Measurements from ENCODE around the gene UPP1. TPM values are rescaled to one million over a fixed set of nuclear protein-coding genes. Genes with fewer than 3 reads are reported as not detected.

UPP1 gene
- total and polyA plus RNA-seq, 2 of the 13 experiments (the other 11 are each of a cell fraction or from before 2014, with no cell fraction given): 5.7 to 9.8 TPM

GRCh38 chr7:48154792-48155413 is 65.8 kb downstream of the UPP1 start (continued):
- no peak for TF ChIP-seq CSRNP1 (CRISPR knock-in tag; IDR thresholded peaks at IDR 0.05)
- TF ChIP-seq MTF2 (CRISPR knock-in tag; IDR thresholded peaks at IDR 0.05; ENCODE audit: borderline replicate concordance): no peak
- no peak for TF ChIP-seq SRSF4 (IDR thresholded peaks at IDR 0.05; ENCODE audit: low read depth, low read length, poor library complexity, severe bottlenecking)
- TF ChIP-seq SALL1 (CRISPR knock-in tag; IDR thresholded peaks at IDR 0.05): peak; percentile 46; the same call in 1 of the 2 replicates
- TF ChIP-seq ZBTB4 (CRISPR knock-in tag; IDR thresholded peaks at IDR 0.05; ENCODE audit: borderline replicate concordance): no peak
- TF ChIP-seq MEIS2 (CRISPR knock-in tag; IDR thresholded peaks at IDR 0.05): no peak
- TF ChIP-seq ZNF33B (CRISPR knock-in tag; IDR thresholded peaks at IDR 0.05): no peak
- TF ChIP-seq PPARG (CRISPR knock-in tag; conservative IDR thresholded peaks at IDR 0.05): no peak
- TF ChIP-seq POLR2A (IDR thresholded peaks at IDR 0.05; ENCODE audit: insufficient read depth in 1 of 2, low read depth in 2 of 2, low read length in 2 of 2): no peak
- TF ChIP-seq ZNF225 (CRISPR knock-in tag; IDR thresholded peaks at IDR 0.05): no peak
- TF ChIP-seq MAX (IDR thresholded peaks at IDR 0.05): no peak
- peak; percentile 36; the same call in 1 of the 2 replicates for TF ChIP-seq HOXA3 (CRISPR knock-in tag; IDR thresholded peaks at IDR 0.05)
- TF ChIP-seq CTCF (CRISPR knock-in tag; IDR thresholded peaks at IDR 0.05): peak; percentile 90
- no peak for TF ChIP-seq ASH2L (IDR thresholded peaks at IDR 0.05; ENCODE audit: insufficient read length, low read depth, low read length)
- TF ChIP-seq HMG20B (CRISPR knock-in tag; conservative IDR thresholded peaks at IDR 0.05): no peak
- no peak for TF ChIP-seq ZSCAN22 (CRISPR knock-in tag; IDR thresholded peaks at IDR 0.05)
- TF ChIP-seq DMAP1 (CRISPR knock-in tag; IDR thresholded peaks at IDR 0.05): peak; percentile 26; the same call in 1 of the 2 replicates
- TF ChIP-seq KAT7 (CRISPR knock-in tag; IDR thresholded peaks at IDR 0.05; ENCODE audit: borderline replicate concordance): no peak
- no peak for TF ChIP-seq ZNF740 (CRISPR knock-in tag; IDR thresholded peaks at IDR 0.05)
- no peak for TF ChIP-seq IRF9 (CRISPR knock-in tag; IDR thresholded peaks at IDR 0.05; ENCODE audit: borderline replicate concordance)
- TF ChIP-seq MED13 (CRISPR knock-in tag; IDR thresholded peaks at IDR 0.05): no peak

All from HepG2 (cell line).